Measurements from ENCODE around the gene LRRIQ3. TPM values are rescaled to one million over a fixed set of nuclear protein-coding genes. Genes with fewer than 3 reads are reported as not detected.

Gene LRRIQ3
- total and polyA plus RNA-seq, 10 of the 15 experiments (the other 5 are each of a cell fraction or from before 2014, with no cell fraction given), result 1.1 to 5.1 (median 2.7) TPM

DNA sequence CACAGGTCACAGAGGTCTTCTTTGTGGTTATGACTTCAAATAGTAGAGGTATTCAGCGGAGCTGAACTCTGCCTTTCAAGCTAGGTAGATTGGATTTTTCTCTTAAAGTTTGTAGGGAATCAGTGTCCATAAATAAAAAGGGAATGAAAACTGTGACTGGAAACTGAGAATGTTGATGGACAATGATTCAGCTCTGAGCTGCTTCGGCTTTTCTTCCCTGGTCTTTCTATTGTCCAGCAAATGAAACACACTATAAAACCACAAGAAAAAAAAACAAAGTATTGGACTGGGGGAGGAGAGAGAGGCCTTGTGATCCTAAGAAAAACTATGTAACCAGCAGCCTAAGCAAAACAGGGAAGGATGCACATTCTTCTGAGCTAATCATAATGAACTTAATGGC, 48.3 kb upstream of the LRRIQ3 start:
- intact Hi-C loops (cut with micrococcal nuclease; ENCODE audit: unreplicated experiment), result no loop called here
- no peak overlapping the region for H3K4me3 ChIP-seq

More for the DNA sequence above, 48.3 kb upstream of the LRRIQ3 start:
- in situ Hi-C loops (cut with MboI), result no loop called here
- no peak overlapping the region for H2AFZ ChIP-seq (ENCODE audit: control insufficient read depth, low read depth, low read length)
- no peak overlapping the region for H3K4me2 ChIP-seq (ENCODE audit: control insufficient read depth, insufficient read depth)
- TF ChIP-seq ZBED1 (IDR thresholded peaks at IDR 0.05; ENCODE audit: borderline replicate concordance) (no peak), MEF2B (IDR thresholded peaks at IDR 0.05; ENCODE audit: partially characterized antibody, poor library complexity, severe bottlenecking) (no peak)
- TF ChIP-seq, protein P1, sequence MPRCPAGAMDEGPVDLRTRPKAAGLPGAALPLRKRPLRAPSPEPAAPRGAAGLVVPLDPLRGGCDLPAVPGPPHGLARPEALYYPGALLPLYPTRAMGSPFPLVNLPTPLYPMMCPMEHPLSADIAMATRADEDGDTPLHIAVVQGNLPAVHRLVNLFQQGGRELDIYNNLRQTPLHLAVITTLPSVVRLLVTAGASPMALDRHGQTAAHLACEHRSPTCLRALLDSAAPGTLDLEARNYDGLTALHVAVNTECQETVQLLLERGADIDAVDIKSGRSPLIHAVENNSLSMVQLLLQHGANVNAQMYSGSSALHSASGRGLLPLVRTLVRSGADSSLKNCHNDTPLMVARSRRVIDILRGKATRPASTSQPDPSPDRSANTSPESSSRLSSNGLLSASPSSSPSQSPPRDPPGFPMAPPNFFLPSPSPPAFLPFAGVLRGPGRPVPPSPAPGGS (IDR thresholded peaks at IDR 0.05; ENCODE audit: borderline replicate concordance, insufficient read depth, low read depth, low read length, poor library complexity, severe bottlenecking), result no peak
- TF ChIP-seq, protein P2, sequence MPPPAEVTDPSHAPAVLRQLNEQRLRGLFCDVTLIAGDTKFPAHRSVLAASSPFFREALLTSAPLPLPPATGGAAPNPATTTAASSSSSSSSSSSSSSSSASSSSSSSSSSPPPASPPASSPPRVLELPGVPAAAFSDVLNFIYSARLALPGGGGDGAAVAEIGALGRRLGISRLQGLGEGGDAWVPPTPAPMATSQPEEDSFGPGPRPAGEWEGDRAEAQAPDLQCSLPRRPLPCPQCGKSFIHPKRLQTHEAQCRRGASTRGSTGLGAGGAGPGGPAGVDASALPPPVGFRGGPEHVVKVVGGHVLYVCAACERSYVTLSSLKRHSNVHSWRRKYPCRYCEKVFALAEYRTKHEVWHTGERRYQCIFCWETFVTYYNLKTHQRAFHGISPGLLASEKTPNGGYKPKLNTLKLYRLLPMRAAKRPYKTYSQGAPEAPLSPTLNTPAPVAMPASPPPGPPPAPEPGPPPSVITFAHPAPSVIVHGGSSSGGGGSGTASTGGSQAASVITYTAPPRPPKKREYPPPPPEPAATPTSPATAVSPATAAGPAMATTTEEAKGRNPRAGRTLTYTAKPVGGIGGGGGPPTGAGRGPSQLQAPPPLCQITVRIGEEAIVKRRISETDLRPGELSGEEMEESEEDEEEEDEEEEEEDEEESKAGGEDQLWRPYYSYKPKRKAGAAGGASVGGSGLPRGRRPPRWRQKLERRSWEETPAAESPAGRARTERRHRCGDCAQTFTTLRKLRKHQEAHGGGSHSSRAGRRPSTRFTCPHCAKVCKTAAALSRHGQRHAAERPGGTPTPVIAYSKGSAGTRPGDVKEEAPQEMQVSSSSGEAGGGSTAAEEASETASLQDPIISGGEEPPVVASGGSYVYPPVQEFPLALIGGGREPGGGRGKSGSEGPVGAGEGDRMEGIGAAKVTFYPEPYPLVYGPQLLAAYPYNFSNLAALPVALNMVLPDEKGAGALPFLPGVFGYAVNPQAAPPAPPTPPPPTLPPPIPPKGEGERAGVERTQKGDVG (CRISPR knock-in tag; IDR thresholded peaks at IDR 0.05), result no peak
- no TSS peak for BruUV-seq (replicated peaks)
- ChIA-PET SMC1A (ENCODE audit: uncharacterized antibody, unreplicated experiment) (no interaction called here), POLR2A (no interaction called here), CTCF (interaction anchor here (0.7 to 1.4 kb wide), 2 partner anchors 15 to 234 kb away, joined by 3 to 4 read pairs; no protein-coding TSS in a partner anchor), RAD21 (ENCODE audit: unreplicated experiment) (no interaction called here)
- no peaks in the 10 kb centered on the region for H3K27me3 ChIP-seq (replicated peaks in 1 of 2; ENCODE audit: control insufficient read depth in 2 of 2, insufficient read depth in 2 of 2, low read length in 1 of 2)
- FAIRE-seq (no peak), DNase-seq (ENCODE audit: low read depth, low spot score) (no peak), ATAC-seq (no peak)
- H3K27ac ChIP-seq (ENCODE audit: control insufficient read depth, insufficient read depth), result no peak overlapping the region
- no peaks in the 10 kb centered on the region for H3K4me1 ChIP-seq (ENCODE audit: control insufficient read depth, insufficient read depth, low read length)
- no peak overlapping the region for H3K9ac ChIP-seq (ENCODE audit: control insufficient read depth, insufficient read depth, low read length)
- H3K79me2 ChIP-seq (ENCODE audit: control insufficient read depth, insufficient read depth, low read length), result no peaks in the 10 kb centered on the region
- no peaks in the 10 kb centered on the region for H4K20me1 ChIP-seq (ENCODE audit: control insufficient read depth, insufficient read depth)
- H3K36me3 ChIP-seq (ENCODE audit: control insufficient read depth in 2 of 2, insufficient read depth in 2 of 2, low read length in 1 of 2), result no peaks in the 10 kb centered on the region
- WGBS (ENCODE audit: insufficient coverage, insufficient replicate concordance, low lambda C conversion rate, missing lambda C conversion rate), result 18% methylated on average over 2 of the region's 2 CpGs
- no peaks in the 10 kb centered on the region for H3K9me3 ChIP-seq (replicated peaks; ENCODE audit: control insufficient read depth, insufficient read depth, low read length)
